T-helper 2 cell treated with Interferon-gamma antibody and Interleukin-4, amounts not matched to agents 5 μg/mL and 100 μg/mL, for 36 hours (primary cell): ENCODE data around the gene MTSS2.

Experiments
- DNase-seq: peaks from one replicate; pipeline ENCODE4 v3.0.0; 2021; ENCODE audit warnings: low spot score
- H3K27ac Mint-ChIP-seq: one replicate; pipeline ENCODE4 v1.8.0; 2021; ENCODE audit warnings: mild to moderate bottlenecking, mixed read lengths
- H3K27me3 Mint-ChIP-seq: one replicate; pipeline ENCODE4 v1.8.0; 2021; ENCODE audit warnings: low read depth, mixed read lengths
- H3K36me3 Mint-ChIP-seq: one replicate; pipeline ENCODE4 v1.8.0; 2021; ENCODE audit warnings: low read depth, mixed read lengths
- H3K4me1 Mint-ChIP-seq: one replicate; pipeline ENCODE4 v1.8.0; 2021; ENCODE audit warnings: low read depth, mixed read lengths
- H3K4me3 Mint-ChIP-seq: one replicate; pipeline ENCODE4 v1.8.0; 2022; ENCODE audit warnings: mild to moderate bottlenecking, moderate library complexity, mixed read lengths
- H3K9me3 Mint-ChIP-seq: one replicate; pipeline ENCODE4 v1.8.0; 2021; ENCODE audit warnings: mixed read lengths

The MTSS2 gene

DNA sequence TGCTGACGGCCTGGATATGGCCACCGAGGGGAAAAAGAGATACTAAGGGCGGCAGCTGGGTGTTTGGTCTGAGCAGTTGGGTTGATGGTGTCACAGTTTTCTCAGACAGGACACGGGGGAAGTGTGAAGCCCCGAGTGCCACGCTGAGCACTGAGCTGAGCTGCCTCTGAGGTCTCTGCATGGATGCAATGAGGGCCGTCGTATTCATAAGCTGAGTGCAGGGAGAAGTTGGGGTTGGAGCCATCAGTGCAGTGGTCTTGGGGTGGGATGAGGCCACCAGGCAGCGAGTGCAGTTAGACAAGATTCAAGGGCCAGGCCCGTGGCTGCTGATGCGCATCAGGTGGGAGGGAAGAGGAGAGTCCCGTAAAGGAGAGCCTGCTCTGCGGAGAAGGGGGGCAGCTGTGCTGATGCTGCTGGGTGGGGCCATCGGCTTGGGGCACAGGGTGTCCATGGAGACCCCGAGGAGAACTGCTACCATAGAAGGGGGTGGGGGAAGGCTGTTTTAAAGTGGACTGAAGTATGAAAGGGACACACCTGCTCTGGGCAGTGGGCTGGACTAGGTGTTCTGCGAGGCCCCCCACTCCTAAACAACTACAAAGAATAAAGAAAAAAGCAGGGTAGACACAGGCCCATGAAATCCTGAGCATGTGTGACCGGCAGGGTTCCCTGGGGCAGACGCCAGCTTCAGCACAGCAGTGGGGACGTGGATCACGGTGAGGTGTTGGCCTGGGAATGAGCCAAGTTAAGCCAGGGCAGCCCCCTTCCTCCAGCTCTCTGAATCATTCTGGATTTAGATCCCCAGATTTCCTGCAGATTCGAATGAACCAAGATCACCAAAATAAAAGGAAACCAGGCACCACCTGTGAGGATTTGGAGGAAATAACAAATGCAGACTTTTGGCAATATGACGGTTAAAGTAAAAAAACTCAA is 19.8 kb downstream of the MTSS2 start:
- H3K4me1 Mint-ChIP-seq, result no peaks in the 10 kb centered on the region
- no peak overlapping the region for H3K27ac Mint-ChIP-seq
- H3K27me3 Mint-ChIP-seq, result peaks cover 2% of the 10 kb centered on the region
- H3K36me3 Mint-ChIP-seq, result no peaks in the 10 kb centered on the region
- no peak overlapping the region for H3K4me3 Mint-ChIP-seq
- H3K9me3 Mint-ChIP-seq, result no peaks in the 10 kb centered on the region
- DNase-seq, result no peak

DNA sequence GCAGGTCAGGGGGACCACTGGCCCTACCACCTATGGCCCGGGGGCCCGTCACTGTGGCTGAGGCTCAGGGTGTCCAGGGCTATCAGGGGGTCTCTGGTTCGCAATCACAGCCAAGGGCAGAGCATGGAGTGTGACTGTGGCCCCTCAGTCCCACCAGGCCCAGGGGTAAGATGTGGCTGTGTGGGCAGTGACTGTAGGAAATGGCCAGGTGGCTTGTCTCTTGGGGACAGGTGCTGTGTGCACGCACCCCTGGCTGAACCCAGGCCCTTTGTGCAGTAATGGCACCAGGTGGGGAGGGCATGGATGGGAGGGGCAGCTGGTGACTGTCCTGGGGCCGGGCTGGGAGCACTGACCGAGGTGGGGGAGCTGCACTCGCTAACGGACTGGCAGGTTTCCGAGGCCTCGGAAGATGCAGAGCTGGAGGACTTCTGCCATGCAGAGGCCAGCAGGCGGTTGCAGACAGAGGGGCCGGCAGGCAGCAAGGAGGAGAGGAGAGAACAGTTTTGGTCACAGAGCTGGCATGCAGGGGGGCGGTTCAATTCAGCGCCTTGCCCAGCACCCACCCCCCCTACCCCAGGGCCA is 20.6 kb downstream of the MTSS2 start:
- Mint-ChIP-seq H3K36me3 (no peaks in the 10 kb centered on the region), H3K4me1 (no peaks in the 10 kb centered on the region), H3K27ac (no peak overlapping the region), H3K27me3 (peaks cover 2% of the 10 kb centered on the region), H3K9me3 (no peaks in the 10 kb centered on the region), H3K4me3 (no peak overlapping the region)
- no peak for DNase-seq

GRCh38 chr16:70664325-70665112 is 21.3 kb downstream of the MTSS2 start:
- no peaks in the 10 kb centered on the region for H3K4me1 Mint-ChIP-seq

DNA sequence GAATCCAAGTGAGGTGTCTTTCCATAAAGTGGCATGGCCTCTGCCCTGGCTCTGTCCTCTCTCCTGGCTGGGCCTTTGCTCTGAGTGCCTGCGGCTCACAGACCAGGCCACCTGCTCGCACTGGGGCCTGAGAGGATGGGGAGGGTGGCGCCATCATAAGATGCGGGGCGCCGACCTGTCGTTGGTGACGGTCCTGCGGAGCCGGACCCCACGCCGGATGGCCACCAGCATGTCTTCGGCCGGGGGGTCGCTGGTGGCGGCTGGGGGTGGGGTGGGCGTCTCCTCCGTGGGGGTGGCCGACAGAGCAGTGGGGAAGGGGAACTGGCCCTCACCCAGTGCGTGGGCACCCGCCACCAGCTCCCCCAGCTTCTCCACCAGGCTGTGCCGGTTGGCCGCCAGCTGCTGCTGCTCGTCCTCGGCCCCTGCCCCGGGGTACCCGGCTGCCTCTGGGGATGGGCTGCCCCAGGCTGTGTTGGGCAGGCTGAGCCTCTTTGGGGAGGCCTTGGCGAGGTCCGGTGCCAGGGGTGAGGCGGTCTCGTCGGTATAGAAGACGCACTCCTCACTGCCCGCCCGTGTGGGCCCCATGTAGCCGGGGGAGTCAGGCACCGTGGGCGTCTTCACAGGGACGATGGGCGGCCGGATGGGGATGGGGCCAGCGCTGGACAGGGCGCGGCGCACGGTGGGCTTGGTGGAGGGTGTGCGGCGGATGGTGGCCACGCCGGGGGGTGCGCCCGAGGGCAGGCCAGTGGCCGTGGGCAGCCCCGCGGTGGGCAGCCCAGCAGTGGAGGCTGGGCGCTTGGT is 22.1 kb downstream of the MTSS2 start:
- Mint-ChIP-seq H3K4me1 (no peaks in the 10 kb centered on the region), H3K4me3 (no peak overlapping the region), H3K27ac (no peak overlapping the region), H3K36me3 (no peaks in the 10 kb centered on the region), H3K27me3 (peaks cover 2% of the 10 kb centered on the region), H3K9me3 (no peaks in the 10 kb centered on the region)
- no peak for DNase-seq

More at GRCh38 chr16:70664325-70665112, 21.3 kb downstream of the MTSS2 start:
- H3K36me3 Mint-ChIP-seq, result no peaks in the 10 kb centered on the region
- H3K27me3 Mint-ChIP-seq, result peaks cover 2% of the 10 kb centered on the region
- H3K27ac Mint-ChIP-seq, result no peak overlapping the region
- no peaks in the 10 kb centered on the region for H3K9me3 Mint-ChIP-seq
- H3K4me3 Mint-ChIP-seq, result no peak overlapping the region
- no peak for DNase-seq

- Mint-ChIP-seq H3K36me3 (no peaks in the 10 kb centered on the region), H3K27me3 (peaks cover 2% of the 10 kb centered on the region), H3K4me1 (no peaks in the 10 kb centered on the region), H3K4me3 (no peak overlapping the region), H3K27ac (no peak overlapping the region), H3K9me3 (no peaks in the 10 kb centered on the region)
- DNase-seq, result no peak
These were observed 22.8 kb downstream of the MTSS2 start for GRCh38 chr16:70662991-70663523.

DNA sequence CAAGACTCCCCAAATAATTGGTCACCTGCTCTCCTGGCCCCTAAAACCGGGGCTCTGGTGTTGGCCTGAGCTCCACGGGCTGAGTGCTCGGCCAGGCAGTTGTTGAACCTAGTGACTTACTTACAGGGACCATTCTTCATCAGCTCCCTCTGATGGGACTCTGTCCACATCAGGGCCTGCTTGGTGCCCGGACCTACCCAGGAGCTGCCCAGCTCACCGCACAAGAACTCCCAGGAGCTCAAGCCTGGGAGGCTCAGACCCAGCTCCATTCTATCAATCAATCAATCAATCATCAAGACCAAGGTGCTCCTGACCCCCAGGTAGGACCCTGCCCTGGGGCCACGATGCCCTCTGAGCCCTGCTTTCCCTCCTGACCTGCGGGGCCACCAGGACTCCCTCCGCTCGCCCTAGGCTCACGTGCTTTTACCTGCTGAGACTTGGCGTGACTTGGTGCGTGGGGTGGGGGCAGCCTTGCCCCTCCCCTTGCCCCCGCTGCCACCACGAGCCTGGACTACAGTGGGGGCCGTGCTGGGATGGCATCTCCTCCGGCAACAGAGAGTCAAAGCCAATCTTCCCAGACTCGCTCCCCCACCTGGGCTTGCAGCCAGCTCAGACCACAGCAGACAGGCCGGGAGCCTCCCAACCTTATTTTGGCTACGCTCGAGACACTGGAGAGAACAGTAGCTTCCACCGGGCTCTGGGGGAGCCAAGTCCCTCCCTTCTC is 23.8 kb downstream of the MTSS2 start:
- H3K4me3 Mint-ChIP-seq, result no peak overlapping the region
- no peaks in the 10 kb centered on the region for H3K36me3 Mint-ChIP-seq
- no peak overlapping the region for H3K27ac Mint-ChIP-seq
- no peaks in the 10 kb centered on the region for H3K27me3 Mint-ChIP-seq
- no peaks in the 10 kb centered on the region for H3K4me1 Mint-ChIP-seq
- H3K9me3 Mint-ChIP-seq, result no peaks in the 10 kb centered on the region
- no peak for DNase-seq

DNA sequence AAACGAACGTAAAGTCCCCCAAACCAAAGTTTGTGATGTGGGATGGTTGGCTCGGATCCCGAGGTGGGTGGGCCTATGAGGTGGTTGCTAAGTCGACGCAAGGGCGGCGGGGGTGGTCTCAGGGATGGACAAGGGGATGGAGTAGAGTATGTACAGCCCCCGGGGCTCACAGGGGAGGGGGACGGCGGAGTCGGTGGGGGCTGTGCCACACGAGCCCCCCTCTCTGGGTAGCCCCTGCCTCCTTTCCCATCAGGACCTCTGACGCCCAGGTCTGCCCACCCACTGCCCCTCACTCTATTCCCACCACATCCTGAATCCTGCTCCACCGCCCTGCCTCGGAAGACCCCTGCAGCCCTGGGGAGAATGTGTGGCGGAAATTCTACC is 24.3 kb downstream of the MTSS2 start:
- DNase-seq, result no peak
- Mint-ChIP-seq H3K36me3 (no peaks in the 10 kb centered on the region), H3K4me1 (no peaks in the 10 kb centered on the region), H3K9me3 (no peaks in the 10 kb centered on the region), H3K4me3 (no peak overlapping the region), H3K27me3 (no peaks in the 10 kb centered on the region), H3K27ac (no peak overlapping the region)

- no peaks in the 10 kb centered on the region for H3K4me1 Mint-ChIP-seq
These were observed 25.0 kb downstream of the MTSS2 start for GRCh38 chr16:70660672-70661350.

GRCh38 chr16:70659953-70660671 is 25.7 kb downstream of the MTSS2 start:
- Mint-ChIP-seq H3K4me1 (no peaks in the 10 kb centered on the region), H3K27me3 (no peaks in the 10 kb centered on the region), H3K36me3 (no peaks in the 10 kb centered on the region), H3K9me3 (no peaks in the 10 kb centered on the region), H3K4me3 (no peak overlapping the region), H3K27ac (no peak overlapping the region)
- no peak for DNase-seq

More at GRCh38 chr16:70660672-70661350, 25.0 kb downstream of the MTSS2 start:
- Mint-ChIP-seq H3K9me3 (no peaks in the 10 kb centered on the region), H3K4me3 (no peak overlapping the region), H3K27me3 (no peaks in the 10 kb centered on the region), H3K27ac (no peak overlapping the region), H3K36me3 (no peaks in the 10 kb centered on the region)
- no peak for DNase-seq

- H3K9me3 Mint-ChIP-seq, result no peaks in the 10 kb centered on the region
- H3K27me3 Mint-ChIP-seq, result no peaks in the 10 kb centered on the region
- no peaks in the 10 kb centered on the region for H3K36me3 Mint-ChIP-seq
- no peak overlapping the region for H3K4me3 Mint-ChIP-seq
- no peak for DNase-seq
- H3K27ac Mint-ChIP-seq, result no peak overlapping the region
- no peaks in the 10 kb centered on the region for H3K4me1 Mint-ChIP-seq
These were observed 26.3 kb downstream of the MTSS2 start for GRCh38 chr16:70659546-70659945.

GRCh38 chr16:70658921-70659320 is 26.9 kb downstream of the MTSS2 start:
- no peak for DNase-seq
- no peaks in the 10 kb centered on the region for H3K9me3 Mint-ChIP-seq
- H3K4me3 Mint-ChIP-seq, result no peak overlapping the region
- no peaks in the 10 kb centered on the region for H3K27me3 Mint-ChIP-seq
- H3K36me3 Mint-ChIP-seq, result no peaks in the 10 kb centered on the region
- no peak overlapping the region for H3K27ac Mint-ChIP-seq
- H3K4me1 Mint-ChIP-seq, result no peaks in the 10 kb centered on the region

- DNase-seq, result no peak
- Mint-ChIP-seq H3K9me3 (no peaks in the 10 kb centered on the region), H3K27ac (no peak overlapping the region), H3K36me3 (no peaks in the 10 kb centered on the region), H3K27me3 (no peaks in the 10 kb centered on the region), H3K4me3 (no peak overlapping the region), H3K4me1 (peaks cover 3% of the 10 kb centered on the region)
These were observed 27.9 kb downstream of the MTSS2 start for GRCh38 chr16:70657956-70658355.
